GM12874 (cell line): ENCODE results near the gene IL20RB.

Source experiments
- CTCF ChIP-seq: IDR thresholded peaks from 2 replicates; pipeline ENCODE4 v1.5.1; 2011; ENCODE audit warnings: low read depth, mild to moderate bottlenecking, control low read depth, low read length, moderate library complexity; ENCODE audit not compliant: insufficient read depth

The IL20RB gene

GRCh38 chr3:137047240-137047639 lies 89.5 kb downstream of the IL20RB start:
- no peak for TF ChIP-seq CTCF

- no peak for TF ChIP-seq CTCF
These were observed 92.5 kb downstream of the IL20RB start for GRCh38 chr3:137050281-137050680.

- TF ChIP-seq CTCF = no peak
These were observed 94.5 kb downstream of the IL20RB start for GRCh38 chr3:137052298-137052697.
